ENCODE measurements around the gene TRPM3.

The TRPM3 gene

DNA sequence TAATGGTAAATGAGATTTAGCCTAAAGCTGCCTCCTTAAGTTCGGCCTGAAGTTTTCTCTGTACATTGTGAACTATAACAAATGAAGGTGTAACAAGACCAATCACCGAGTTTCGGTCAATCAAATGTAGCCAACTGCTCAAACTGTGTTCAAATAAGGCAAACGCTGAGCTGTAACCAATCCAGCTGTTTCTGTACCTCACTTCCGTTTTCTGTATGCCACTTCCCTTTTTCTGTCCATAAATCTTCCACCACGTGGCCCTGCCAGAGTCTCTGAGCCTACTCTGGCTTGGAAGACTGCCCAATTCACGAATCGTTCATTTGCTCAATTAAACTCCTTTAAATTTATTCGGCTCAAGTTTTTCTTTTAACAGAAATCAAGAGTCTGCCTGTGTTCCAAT lies 513.5 kb downstream of the TRPM3 start:
- TF ChIP-seq, protein P1, sequence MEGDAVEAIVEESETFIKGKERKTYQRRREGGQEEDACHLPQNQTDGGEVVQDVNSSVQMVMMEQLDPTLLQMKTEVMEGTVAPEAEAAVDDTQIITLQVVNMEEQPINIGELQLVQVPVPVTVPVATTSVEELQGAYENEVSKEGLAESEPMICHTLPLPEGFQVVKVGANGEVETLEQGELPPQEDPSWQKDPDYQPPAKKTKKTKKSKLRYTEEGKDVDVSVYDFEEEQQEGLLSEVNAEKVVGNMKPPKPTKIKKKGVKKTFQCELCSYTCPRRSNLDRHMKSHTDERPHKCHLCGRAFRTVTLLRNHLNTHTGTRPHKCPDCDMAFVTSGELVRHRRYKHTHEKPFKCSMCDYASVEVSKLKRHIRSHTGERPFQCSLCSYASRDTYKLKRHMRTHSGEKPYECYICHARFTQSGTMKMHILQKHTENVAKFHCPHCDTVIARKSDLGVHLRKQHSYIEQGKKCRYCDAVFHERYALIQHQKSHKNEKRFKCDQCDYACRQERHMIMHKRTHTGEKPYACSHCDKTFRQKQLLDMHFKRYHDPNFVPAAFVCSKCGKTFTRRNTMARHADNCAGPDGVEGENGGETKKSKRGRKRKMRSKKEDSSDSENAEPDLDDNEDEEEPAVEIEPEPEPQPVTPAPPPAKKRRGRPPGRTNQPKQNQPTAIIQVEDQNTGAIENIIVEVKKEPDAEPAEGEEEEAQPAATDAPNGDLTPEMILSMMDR (IDR thresholded peaks at IDR 0.05; ENCODE audit: low read depth, low read length) = no peak
- TF ChIP-seq EZH2phosphoT487 (IDR thresholded peaks at IDR 0.05; ENCODE audit: low read depth) = no peak
- Histone ChIP-seq H4K20me1 (ENCODE audit: insufficient read depth, low read length) (no peaks in the 10 kb centered on the region), H3K27me3 (ENCODE audit: low read depth, low read length) (peaks cover 3% of the 10 kb centered on the region; the same call in 1 of the 2 replicates), H2AFZ (ENCODE audit: low read depth, low read length) (peak overlapping the region; percentile 27; the same call in 1 of the 2 replicates), H3K79me2 (ENCODE audit: low read length) (no peaks in the 10 kb centered on the region), H3K9ac (ENCODE audit: low read length) (peak overlapping the region; percentile 13; the same call in 1 of the 2 replicates), H3K27ac (ENCODE audit: low read length) (peak overlapping the region; percentile 76), H3K36me3 (replicated peaks; ENCODE audit: low read depth, low read length) (peaks cover 17% of the 10 kb centered on the region), H3K9me3 (ENCODE audit: insufficient read depth, low read length) (peaks cover 8% of the 10 kb centered on the region; the same call in 1 of the 2 replicates), H3K4me2 (ENCODE audit: low read length) (peak overlapping the region; percentile 31), H3K4me1 (ENCODE audit: low read length) (peaks cover 15% of the 10 kb centered on the region), H3K4me3 (ENCODE audit: low read length) (peak overlapping the region; percentile 19; the same call in 1 of the 2 replicates)

GRCh38 chr9:70607329-70607728 lies 514.1 kb downstream of the TRPM3 start:
- Histone ChIP-seq H3K9ac (ENCODE audit: low read length) (peak overlapping the region; percentile 13; the same call in 1 of the 2 replicates), H3K9me3 (ENCODE audit: insufficient read depth, low read length) (peaks cover 8% of the 10 kb centered on the region; the same call in 1 of the 2 replicates), H3K4me3 (ENCODE audit: low read length) (peak overlapping the region; percentile 19; the same call in 1 of the 2 replicates), H3K4me2 (ENCODE audit: low read length) (peak overlapping the region; percentile 31), H3K27ac (ENCODE audit: low read length) (peak overlapping the region; percentile 76), H4K20me1 (ENCODE audit: insufficient read depth, low read length) (no peaks in the 10 kb centered on the region), H2AFZ (ENCODE audit: low read depth, low read length) (0 out of 2 replicates have a peak overlapping the region, but pooled peaks have one; percentile 27), H3K36me3 (replicated peaks; ENCODE audit: low read depth, low read length) (peaks cover 17% of the 10 kb centered on the region), H3K79me2 (ENCODE audit: low read length) (no peaks in the 10 kb centered on the region), H3K27me3 (ENCODE audit: low read depth, low read length) (no peaks in the 10 kb centered on the region), H3K4me1 (ENCODE audit: low read length) (peaks cover 19% of the 10 kb centered on the region)
- no peak for TF ChIP-seq EZH2phosphoT487 (IDR thresholded peaks at IDR 0.05; ENCODE audit: low read depth)
- TF ChIP-seq, protein P1 (IDR thresholded peaks at IDR 0.05; ENCODE audit: low read depth, low read length) = no peak

DNA sequence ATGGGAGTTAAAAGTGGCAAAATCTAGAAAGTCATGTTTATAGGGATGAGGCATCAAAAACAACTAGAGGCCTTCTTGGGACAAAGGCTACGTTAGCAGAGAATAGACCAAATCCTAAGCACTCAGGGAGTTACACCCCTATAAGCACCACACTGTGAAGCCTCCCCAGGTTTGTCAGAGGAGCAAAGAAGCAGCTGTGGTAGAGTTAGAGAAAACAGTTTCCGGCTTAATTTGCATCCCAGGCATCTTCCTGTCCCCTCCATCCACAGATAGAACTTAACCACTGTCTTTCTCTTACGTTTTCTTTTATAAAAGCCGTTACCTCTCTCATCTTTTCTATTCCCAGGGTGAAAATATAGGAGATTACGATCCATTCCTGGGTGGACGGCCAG lies 518.4 kb downstream of the TRPM3 start:
- peaks cover 22% of the 10 kb centered on the region for H3K4me1 ChIP-seq (ENCODE audit: low read length)

DNA sequence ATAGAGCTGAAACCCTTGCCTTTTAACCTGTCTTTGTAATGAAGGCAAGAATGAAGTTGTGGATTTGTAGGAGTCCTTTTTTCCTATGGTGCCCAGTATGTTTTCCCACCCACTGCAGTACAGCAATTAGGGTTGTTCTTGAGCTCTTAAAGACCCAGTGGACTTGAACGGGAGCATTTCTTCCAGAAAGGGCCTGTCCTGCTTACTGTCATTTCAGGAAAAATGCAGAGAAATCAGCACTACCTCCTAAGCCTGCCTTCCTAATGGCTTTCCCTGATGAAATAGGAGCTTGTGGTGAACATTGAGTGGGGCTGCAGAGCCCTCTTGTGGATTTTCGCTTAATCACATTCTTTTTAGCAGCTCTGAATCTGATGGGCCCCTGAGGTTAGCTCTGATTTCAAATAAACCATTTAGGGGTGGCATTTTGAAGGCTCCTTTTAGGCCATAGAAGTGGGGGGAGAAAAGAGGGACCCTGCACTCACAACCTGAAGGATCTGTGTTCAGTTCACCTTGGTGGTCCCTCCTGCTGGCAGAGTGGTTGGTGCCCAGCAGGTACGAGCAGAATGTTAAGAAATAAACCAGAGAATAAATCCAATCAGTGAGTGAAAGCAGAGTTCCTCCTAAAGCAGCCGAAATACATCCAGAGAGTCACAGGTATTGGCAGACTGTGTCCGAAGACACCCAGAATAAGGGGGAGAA lies 519.0 kb downstream of the TRPM3 start:
- Histone ChIP-seq H3K4me2 (ENCODE audit: low read length) (peak overlapping the region; percentile 28), H2AFZ (ENCODE audit: low read depth, low read length) (no peak overlapping the region; the same call in 1 of the 2 replicates), H3K27ac (ENCODE audit: low read length) (no peak overlapping the region)

More for the DNA sequence above, 518.4 kb downstream of the TRPM3 start:
- no peaks in the 10 kb centered on the region for H3K79me2 ChIP-seq (ENCODE audit: low read length)
- peaks cover 8% of the 10 kb centered on the region; the same call in 1 of the 2 replicates for H3K9me3 ChIP-seq (ENCODE audit: insufficient read depth, low read length)
- TF ChIP-seq, protein P1 (IDR thresholded peaks at IDR 0.05; ENCODE audit: low read depth, low read length) = no peak
- TF ChIP-seq EZH2phosphoT487 (IDR thresholded peaks at IDR 0.05; ENCODE audit: low read depth) = no peak
- no peak overlapping the region for H3K27ac ChIP-seq (ENCODE audit: low read length)
- no peak overlapping the region for H3K4me3 ChIP-seq (ENCODE audit: low read length)
- H3K4me2 ChIP-seq (ENCODE audit: low read length) = no peak overlapping the region
- no peaks in the 10 kb centered on the region for H4K20me1 ChIP-seq (ENCODE audit: insufficient read depth, low read length)
- no peak overlapping the region; the same call in 1 of the 2 replicates for H2AFZ ChIP-seq (ENCODE audit: low read depth, low read length)
- H3K9ac ChIP-seq (ENCODE audit: low read length) = no peak overlapping the region
- peaks cover 13% of the 10 kb centered on the region for H3K36me3 ChIP-seq (replicated peaks; ENCODE audit: low read depth, low read length)
- no peaks in the 10 kb centered on the region for H3K27me3 ChIP-seq (ENCODE audit: low read depth, low read length)

More for the DNA sequence above, 519.0 kb downstream of the TRPM3 start:
- peaks cover 8% of the 10 kb centered on the region; the same call in 1 of the 2 replicates for H3K9me3 ChIP-seq (ENCODE audit: insufficient read depth, low read length)
- no peaks in the 10 kb centered on the region; the same call in 1 of the 2 replicates for H3K27me3 ChIP-seq (ENCODE audit: low read depth, low read length)
- H3K4me3 ChIP-seq (ENCODE audit: low read length) = no peak overlapping the region
- H3K4me1 ChIP-seq (ENCODE audit: low read length) = peaks cover 17% of the 10 kb centered on the region
- peaks cover 8% of the 10 kb centered on the region for H3K36me3 ChIP-seq (replicated peaks; ENCODE audit: low read depth, low read length)
- no peaks in the 10 kb centered on the region for H4K20me1 ChIP-seq (ENCODE audit: insufficient read depth, low read length)
- H3K79me2 ChIP-seq (ENCODE audit: low read length) = no peaks in the 10 kb centered on the region
- TF ChIP-seq, protein P1 (IDR thresholded peaks at IDR 0.05; ENCODE audit: low read depth, low read length) = peak; percentile 83
- no peak for TF ChIP-seq EZH2phosphoT487 (IDR thresholded peaks at IDR 0.05; ENCODE audit: low read depth)
- no peak overlapping the region for H3K9ac ChIP-seq (ENCODE audit: low read length)

Measured in OCI-LY3 (cell line).